Measurements from ENCODE around the gene ROBO1. TPM values are rescaled to one million over a fixed set of nuclear protein-coding genes. Genes with fewer than 3 reads are reported as not detected.

The ROBO1 gene
- total and polyA plus RNA-seq, 2 donors (not counting 1 experiment from before 2014, with no cell fraction given) = 0.27 to 3.2 TPM

DNA sequence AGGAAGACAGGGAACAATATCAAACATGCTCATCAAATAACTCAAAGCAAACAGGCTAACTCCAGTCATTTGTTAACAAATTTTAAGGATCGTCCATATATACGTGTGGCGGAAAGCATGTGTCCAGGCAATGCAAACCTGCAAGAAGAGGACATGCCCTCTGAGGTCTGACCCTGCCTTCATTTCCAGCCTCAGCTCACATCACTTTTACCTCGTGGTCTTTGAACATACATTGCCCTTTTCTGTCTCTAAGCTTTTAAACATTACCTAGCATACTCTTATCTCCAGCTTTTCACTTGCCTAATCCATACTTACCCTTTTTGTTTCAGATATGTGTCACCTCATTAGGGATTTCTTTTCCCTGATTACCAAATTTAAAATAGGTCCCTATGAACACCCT is 944.4 kb downstream of the ROBO1 start:
- Histone ChIP-seq H3K9me3 (ENCODE audit: control extremely low read depth in 1 of 3, control insufficient read depth in 2 of 3, insufficient read depth in 1 of 3, low read length in 2 of 3) (peaks cover 0 to 2% (median 0%) of the 10 kb centered on the region in 3 donors), H2AFZ (ENCODE audit: insufficient read depth, low read depth, low read length, poor library complexity, severe bottlenecking) (no peak overlapping the region), H3K36me3 (replicated peaks in 1 of 2; ENCODE audit: control extremely low read depth in 1 of 2, control insufficient read depth in 1 of 2, extremely low read depth in 1 of 2, insufficient read depth in 2 of 2, low read length in 1 of 2) (no peaks in the 10 kb centered on the region), H3K4me2 (replicated peaks; ENCODE audit: low read depth, low read length, poor library complexity, severe bottlenecking) (no peak overlapping the region), H3K79me2 (ENCODE audit: control insufficient read depth, insufficient read depth, low read length) (no peaks in the 10 kb centered on the region), H3K9ac (ENCODE audit: low read length) (no peak overlapping the region), H3K27ac (ENCODE audit: low read length in 2 of 2) (no peak overlapping the region), H3K4me1 (ENCODE audit: control insufficient read depth in 2 of 2, insufficient read depth in 2 of 2, low read length in 2 of 2) (no peaks in the 10 kb centered on the region), H4K20me1 (ENCODE audit: control insufficient read depth, insufficient read depth, low read length, poor library complexity, severe bottlenecking) (no peaks in the 10 kb centered on the region), H3K27me3 (replicated peaks in 1 of 4; ENCODE audit: control extremely low read depth in 1 of 4, control insufficient read depth in 3 of 4, insufficient read depth in 4 of 4, low read length in 3 of 4) (no peaks in the 10 kb centered on the region), H3K4me3 (ENCODE audit: control extremely low read depth in 1 of 5, extremely low read depth in 1 of 5, insufficient read depth in 1 of 5, low read depth in 2 of 5, low read length in 4 of 5) (no peak overlapping the region)
- intact Hi-C loops (cut with micrococcal nuclease) = no loop called here
- no peak for ATAC-seq (ENCODE audit: low read depth)
- DNase-seq = no peak
- no peaks in the 10 kb centered on the region for H3K9me3 Mint-ChIP-seq (ENCODE audit: insufficient read depth)
- TF ChIP-seq EZH2 (IDR thresholded peaks at IDR 0.05; ENCODE audit: borderline replicate concordance, insufficient read depth, low read depth, low read length, poor library complexity, severe bottlenecking) = no peak
- TF ChIP-seq, protein P1, sequence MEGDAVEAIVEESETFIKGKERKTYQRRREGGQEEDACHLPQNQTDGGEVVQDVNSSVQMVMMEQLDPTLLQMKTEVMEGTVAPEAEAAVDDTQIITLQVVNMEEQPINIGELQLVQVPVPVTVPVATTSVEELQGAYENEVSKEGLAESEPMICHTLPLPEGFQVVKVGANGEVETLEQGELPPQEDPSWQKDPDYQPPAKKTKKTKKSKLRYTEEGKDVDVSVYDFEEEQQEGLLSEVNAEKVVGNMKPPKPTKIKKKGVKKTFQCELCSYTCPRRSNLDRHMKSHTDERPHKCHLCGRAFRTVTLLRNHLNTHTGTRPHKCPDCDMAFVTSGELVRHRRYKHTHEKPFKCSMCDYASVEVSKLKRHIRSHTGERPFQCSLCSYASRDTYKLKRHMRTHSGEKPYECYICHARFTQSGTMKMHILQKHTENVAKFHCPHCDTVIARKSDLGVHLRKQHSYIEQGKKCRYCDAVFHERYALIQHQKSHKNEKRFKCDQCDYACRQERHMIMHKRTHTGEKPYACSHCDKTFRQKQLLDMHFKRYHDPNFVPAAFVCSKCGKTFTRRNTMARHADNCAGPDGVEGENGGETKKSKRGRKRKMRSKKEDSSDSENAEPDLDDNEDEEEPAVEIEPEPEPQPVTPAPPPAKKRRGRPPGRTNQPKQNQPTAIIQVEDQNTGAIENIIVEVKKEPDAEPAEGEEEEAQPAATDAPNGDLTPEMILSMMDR (IDR thresholded peaks at IDR 0.05) = no peak
- no peaks in the 10 kb centered on the region for H3K27me3 Mint-ChIP-seq
- H3K4me1 Mint-ChIP-seq = no peaks in the 10 kb centered on the region
- ChIA-PET POLR2A (no interaction called here), CTCF (no interaction called here)
- WGBS (ENCODE audit: insufficient coverage) = 83% methylated on average over 4 of the region's 4 CpGs
- no peak overlapping the region for H3K4me3 Mint-ChIP-seq
- no peak overlapping the region for H3K27ac Mint-ChIP-seq

DNA sequence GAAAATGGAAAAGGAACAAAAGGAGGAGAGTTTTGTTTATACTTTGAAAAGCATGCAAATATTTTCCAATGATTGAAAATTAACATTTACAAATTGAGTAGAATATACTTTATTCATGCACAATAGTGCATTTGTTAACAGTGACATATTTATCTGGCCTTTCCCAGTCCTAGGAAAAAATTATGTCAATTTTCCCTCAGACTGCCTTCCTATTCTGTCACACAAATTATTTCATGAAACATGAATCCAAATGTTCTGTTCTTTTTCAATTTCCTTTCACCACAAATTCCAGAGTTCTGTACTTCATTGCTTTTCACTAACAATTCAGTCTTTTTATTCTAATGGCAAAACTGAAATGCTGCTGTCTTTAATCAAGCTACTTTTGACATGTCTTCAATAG is 945.1 kb downstream of the ROBO1 start:
- Histone ChIP-seq H3K79me2 (ENCODE audit: control insufficient read depth, insufficient read depth, low read length) (no peaks in the 10 kb centered on the region), H3K36me3 (replicated peaks in 1 of 2; ENCODE audit: control extremely low read depth in 1 of 2, control insufficient read depth in 1 of 2, extremely low read depth in 1 of 2, insufficient read depth in 2 of 2, low read length in 1 of 2) (no peaks in the 10 kb centered on the region), H2AFZ (ENCODE audit: insufficient read depth, low read depth, low read length, poor library complexity, severe bottlenecking) (no peak overlapping the region), H3K27me3 (replicated peaks in 1 of 4; ENCODE audit: control extremely low read depth in 1 of 4, control insufficient read depth in 3 of 4, insufficient read depth in 4 of 4, low read length in 3 of 4) (no peaks in the 10 kb centered on the region), H3K9me3 (ENCODE audit: control extremely low read depth in 1 of 3, control insufficient read depth in 2 of 3, insufficient read depth in 1 of 3, low read length in 2 of 3) (peaks cover 0 to 7% (median 0%) of the 10 kb centered on the region in 3 donors), H3K9ac (ENCODE audit: low read length) (no peak overlapping the region), H4K20me1 (ENCODE audit: control insufficient read depth, insufficient read depth, low read length, poor library complexity, severe bottlenecking) (no peaks in the 10 kb centered on the region), H3K4me3 (ENCODE audit: control extremely low read depth in 1 of 5, extremely low read depth in 1 of 5, insufficient read depth in 1 of 5, low read depth in 2 of 5, low read length in 4 of 5) (no peak overlapping the region), H3K4me1 (ENCODE audit: control insufficient read depth in 2 of 2, insufficient read depth in 2 of 2, low read length in 2 of 2) (no peaks in the 10 kb centered on the region), H3K4me2 (replicated peaks; ENCODE audit: low read depth, low read length, poor library complexity, severe bottlenecking) (no peak overlapping the region), H3K27ac (ENCODE audit: low read length in 2 of 2) (no peak overlapping the region)
- no peaks in the 10 kb centered on the region for H3K27me3 Mint-ChIP-seq
- intact Hi-C loops (cut with micrococcal nuclease) = no loop called here
- no peaks in the 10 kb centered on the region for H3K9me3 Mint-ChIP-seq (ENCODE audit: insufficient read depth)
- no peaks in the 10 kb centered on the region for H3K4me1 Mint-ChIP-seq
- no peak for TF ChIP-seq EZH2 (IDR thresholded peaks at IDR 0.05; ENCODE audit: borderline replicate concordance, insufficient read depth, low read depth, low read length, poor library complexity, severe bottlenecking)
- TF ChIP-seq, protein P1 (IDR thresholded peaks at IDR 0.05) = no peak
- H3K27ac Mint-ChIP-seq = no peak overlapping the region
- no peak for ATAC-seq (ENCODE audit: low read depth)
- H3K4me3 Mint-ChIP-seq = no peak overlapping the region
- no peak for DNase-seq
- POLR2A ChIA-PET = no interaction called here
- CTCF ChIA-PET = no interaction called here

Data from B cell (primary cell).